AG04449 (cell line): ENCODE data around the gene MKX.
"Not testable (repeated sequence)": the region's sequence is repeated elsewhere in the genome, so short reads cannot be mapped to it uniquely, and the experiment has no call there.

ENCODE experiments used
- CTCF ChIA-PET: fragments of 350-600 bp; formaldehyde crosslinking; extraction: SDS; loops from one replicate; lab custom pipeline; 2021; ENCODE audit warnings: antibody characterized with exemption; lab: Yijun Ruan, JAX
- POLR2A ChIA-PET: fragments of 400-600, 350-600 bp; formaldehyde crosslinking; extraction: SDS; loops from one replicate; lab custom pipeline; 2020; ENCODE audit warnings: antibody characterized with exemption, inconsistent platforms; lab: Yijun Ruan, JAX
- DNase-seq: peaks from one replicate; pipeline ENCODE4 v3.0.0-alpha.2; 2010; ENCODE audit warnings: low read depth, low spot score
- H3K4me3 ChIP-seq: 2 replicates; pipeline ENCODE4 v1.5.1; 2011; ENCODE audit warnings: low read depth, mild to moderate bottlenecking, control low read depth, low read length
- CTCF ChIP-seq: IDR thresholded peaks from one replicate; pipeline ENCODE4 v1.5.1; 2011; ENCODE audit warnings: mild to moderate bottlenecking, moderate library complexity, low read length, control low read depth, inconsistent platforms; ENCODE audit not compliant: insufficient read depth; ENCODE audit errors: missing control alignments

The MKX gene

GRCh38 chr10:27685681-27686080 lies 59.9 kb downstream of the MKX start:
- DNase-seq = no peak
- TF ChIP-seq CTCF = no peak
- ChIA-PET POLR2A (no interaction called here), CTCF (interaction anchor here (0.8 kb wide), 1 partner anchor 11 kb away, joined by 4 read pairs; no protein-coding TSS in a partner anchor)
- no peak overlapping the region for H3K4me3 ChIP-seq

GRCh38 chr10:27683226-27683625 lies 62.4 kb downstream of the MKX start:
- H3K4me3 ChIP-seq = no peak overlapping the region
- ChIA-PET CTCF (no interaction called here), POLR2A (no interaction called here)
- TF ChIP-seq CTCF = no peak
- DNase-seq = no peak

GRCh38 chr10:27681795-27682194 lies 63.8 kb downstream of the MKX start:
- ChIA-PET CTCF (interaction anchor here (1.2 kb wide), 1 partner anchor 27 kb away, joined by 3 read pairs; no protein-coding TSS in a partner anchor), POLR2A (interaction anchor here (0.6 kb wide), 1 partner anchor 38 kb away, joined by 4 read pairs; no protein-coding TSS in a partner anchor)
- not testable (repeated sequence) for H3K4me3 ChIP-seq, DNase-seq

GRCh38 chr10:27680691-27681605 lies 64.7 kb downstream of the MKX start:
- ChIA-PET POLR2A (no interaction called here), CTCF (interaction anchor here (1.2 to 1.8 kb wide), 4 partner anchors 18 to 560 kb away, joined by 3 to 10 read pairs (median 4); no protein-coding TSS in a partner anchor)

DNA sequence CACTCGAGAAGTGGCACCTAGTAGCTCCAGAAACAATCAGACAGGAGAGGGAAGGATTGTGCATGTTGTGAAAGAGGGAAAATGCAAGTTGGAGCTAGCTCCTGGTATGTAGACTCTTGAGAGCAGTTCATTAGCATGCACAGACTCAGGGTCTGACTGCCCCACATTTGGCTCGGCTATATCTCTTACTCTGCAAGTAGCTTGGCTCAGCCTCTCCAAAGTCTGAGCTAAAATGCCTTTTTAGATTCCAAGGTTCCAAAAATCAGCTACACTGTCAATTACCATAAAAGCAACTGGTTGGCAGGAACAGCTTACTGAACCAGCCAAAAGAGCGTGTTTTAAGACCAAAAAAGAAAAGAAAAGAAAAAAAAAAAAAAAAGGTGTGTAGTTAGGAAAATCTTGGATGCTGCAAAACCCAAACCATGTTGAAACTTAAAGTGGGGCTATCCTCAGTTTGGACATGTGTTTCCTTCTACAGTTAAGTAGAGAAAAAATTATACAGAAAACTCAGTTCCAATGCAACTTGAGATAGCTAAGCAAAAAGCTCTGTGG lies 65.5 kb downstream of the MKX start:
- CTCF ChIA-PET = interaction anchor here (0.6 to 1.8 kb wide), 3 partner anchors 22 to 648 kb away, joined by 3 to 10 read pairs (median 4); no protein-coding TSS in a partner anchor
- no peak overlapping the region for H3K4me3 ChIP-seq
- POLR2A ChIA-PET = no interaction called here

More at GRCh38 chr10:27680691-27681605, 64.7 kb downstream of the MKX start:
- no peak for DNase-seq
- no peak for TF ChIP-seq CTCF
- no peak overlapping the region for H3K4me3 ChIP-seq

More for the DNA sequence above, 65.5 kb downstream of the MKX start:
- TF ChIP-seq CTCF = no peak
- DNase-seq = no peak
